Thyroid gland (tissue), 4 donors: ENCODE measurements around the gene ALG2. TPM values are rescaled to one million over a fixed set of nuclear protein-coding genes. Genes with fewer than 3 reads are reported as not detected.

Source experiments
- DNase-seq, 2 donors: peaks; one replicate each; pipeline ENCODE4 v3.0.0-alpha.2; 2019
- H3K27ac ChIP-seq, 3 donors: fragments of 200-600 bp; sonication (generic); 1 replicate in 2 of 3; 2 replicates in 1 of 3; pipeline ENCODE4 v1.5.1; 2016 to 2019; ENCODE audit warnings: mild to moderate bottlenecking in 1 of 3, moderate library complexity in 1 of 3
- H3K27me3 ChIP-seq: fragments of 200-600 bp; sonication (generic); one replicate; pipeline ENCODE4 v1.5.1; 2019
- H3K36me3 ChIP-seq, 2 donors: fragments of 200-600 bp; sonication (generic); one replicate each; pipeline ENCODE4 v1.5.1; 2016 to 2019
- H3K4me1 ChIP-seq, 2 donors: fragments of 200-600 bp; sonication (generic); one replicate each; pipeline ENCODE4 v1.5.1; 2017 to 2019
- H3K4me3 ChIP-seq, 3 donors: fragments of 200-600 bp; sonication (generic); replicated peaks in 1 of 3; 1 replicate in 2 of 3; 2 replicates in 1 of 3; pipeline ENCODE4 v1.5.1; 2016; ENCODE audit warnings: mild to moderate bottlenecking in 1 of 3
- H3K9me3 ChIP-seq: fragments of 200-600 bp; sonication (generic); one replicate; pipeline ENCODE4 v1.5.1; 2017
- POLR2A ChIP-seq, 2 donors: fragments of 450-650 bp; IDR thresholded peaks; one replicate each; pipeline ENCODE4 v1.6.1; 2017; ENCODE audit warnings: antibody characterized with exemption in 2 of 2, mild to moderate bottlenecking in 2 of 2, moderate library complexity in 1 of 2
- WGBS, 2 donors: methylation state at CpG; one replicate each; pipeline ENCODE4 v1.1.5; 2017; 5-methylcytosine and 5-hydroxymethylcytosine counted together
- intact Hi-C: fragments of 100-400 bp; cut with DNase I; formaldehyde crosslinking; loops from one replicate; pipeline ENCODE4 v1.15.1; 2023
- total RNA-seq, 4 donors: library from RNA; depleted of rRNA; stranded (reverse); fragments of >200 nt; gene quantifications; one replicate each; pipeline ENCODE4 v1.2.3, GENCODE V29; 2016
- TF ChIP-seq, protein P1 (sequence below), 6 experiments: fragments of 200-600 bp in 3 of 6; fragments of 450-650 bp in 3 of 6; sonication (generic) in 3 of 6; IDR thresholded peaks; one replicate each; pipeline ENCODE4 v1.5.1; 2016 to 2019; ENCODE audit warnings: antibody characterized with exemption in 6 of 6, mild to moderate bottlenecking in 2 of 6, inconsistent platforms in 1 of 6, moderate library complexity in 1 of 6

The ALG2 gene
- total RNA-seq, 4 donors from 2014 or later: 45.0 to 63.9 (median 58.2) TPM

- Histone ChIP-seq H3K27ac (peak overlapping the region in 2 of 3 donors; percentile 19 to 32), H3K4me3 (no peak overlapping the region), H3K27me3 (no peaks in the 10 kb centered on the region), H3K4me1 (peaks cover 0 to 12% of the 10 kb centered on the region in 2 donors), H3K9me3 (no peaks in the 10 kb centered on the region), H3K36me3 (no peaks in the 10 kb centered on the region)
- no peak for DNase-seq
- intact Hi-C loops: loop anchor here (10.0 kb wide), 1 partner anchor 739 kb away; no protein-coding TSS in a partner anchor
- WGBS, 2 donors: 72 to 76% methylated on average over 2 of the region's 2 CpGs
- TF ChIP-seq, protein P1, sequence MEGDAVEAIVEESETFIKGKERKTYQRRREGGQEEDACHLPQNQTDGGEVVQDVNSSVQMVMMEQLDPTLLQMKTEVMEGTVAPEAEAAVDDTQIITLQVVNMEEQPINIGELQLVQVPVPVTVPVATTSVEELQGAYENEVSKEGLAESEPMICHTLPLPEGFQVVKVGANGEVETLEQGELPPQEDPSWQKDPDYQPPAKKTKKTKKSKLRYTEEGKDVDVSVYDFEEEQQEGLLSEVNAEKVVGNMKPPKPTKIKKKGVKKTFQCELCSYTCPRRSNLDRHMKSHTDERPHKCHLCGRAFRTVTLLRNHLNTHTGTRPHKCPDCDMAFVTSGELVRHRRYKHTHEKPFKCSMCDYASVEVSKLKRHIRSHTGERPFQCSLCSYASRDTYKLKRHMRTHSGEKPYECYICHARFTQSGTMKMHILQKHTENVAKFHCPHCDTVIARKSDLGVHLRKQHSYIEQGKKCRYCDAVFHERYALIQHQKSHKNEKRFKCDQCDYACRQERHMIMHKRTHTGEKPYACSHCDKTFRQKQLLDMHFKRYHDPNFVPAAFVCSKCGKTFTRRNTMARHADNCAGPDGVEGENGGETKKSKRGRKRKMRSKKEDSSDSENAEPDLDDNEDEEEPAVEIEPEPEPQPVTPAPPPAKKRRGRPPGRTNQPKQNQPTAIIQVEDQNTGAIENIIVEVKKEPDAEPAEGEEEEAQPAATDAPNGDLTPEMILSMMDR (IDR thresholded peaks at IDR 0.05): no peak
- TF ChIP-seq POLR2A (IDR thresholded peaks at IDR 0.05): no peak
Observed at GRCh38 chr9:99265691-99266090, 43.9 kb upstream of the ALG2 start.

GRCh38 chr9:99264070-99264680 lies 42.4 kb upstream of the ALG2 start:
- 95% methylated on average over 3 of the region's 3 CpGs for WGBS, 2 donors
- intact Hi-C loops: loop anchor here (10.0 kb wide), 1 partner anchor 741 kb away; no protein-coding TSS in a partner anchor
- H3K9me3 ChIP-seq: no peaks in the 10 kb centered on the region
- H3K4me3 ChIP-seq: no peak overlapping the region
- peaks cover 5 to 24% of the 10 kb centered on the region in 2 donors for H3K4me1 ChIP-seq
- no peaks in the 10 kb centered on the region for H3K36me3 ChIP-seq
- H3K27ac ChIP-seq: no peak overlapping the region
- TF ChIP-seq POLR2A (IDR thresholded peaks at IDR 0.05): no peak
- TF ChIP-seq, protein P1 (IDR thresholded peaks at IDR 0.05): peak in 2 of 6 experiments; percentile 12 to 13
- DNase-seq: no peak
- H3K27me3 ChIP-seq: no peaks in the 10 kb centered on the region

- no peak for TF ChIP-seq POLR2A (IDR thresholded peaks at IDR 0.05)
- TF ChIP-seq, protein P1 (IDR thresholded peaks at IDR 0.05): no peak
- no peaks in the 10 kb centered on the region for H3K36me3 ChIP-seq
- H3K4me3 ChIP-seq: no peak overlapping the region
- peaks cover 5 to 29% of the 10 kb centered on the region in 2 donors for H3K4me1 ChIP-seq
- no peak overlapping the region for H3K27ac ChIP-seq
- no peak for DNase-seq
- no peaks in the 10 kb centered on the region for H3K9me3 ChIP-seq
- 86 to 87% methylated on average over 7 of the region's 7 CpGs for WGBS, 2 donors
- no peaks in the 10 kb centered on the region for H3K27me3 ChIP-seq
- intact Hi-C loops: loop anchor here (10.0 kb wide), 1 partner anchor 742 kb away; no protein-coding TSS in a partner anchor
Observed at GRCh38 chr9:99262949-99263418, 41.2 kb upstream of the ALG2 start.

DNA sequence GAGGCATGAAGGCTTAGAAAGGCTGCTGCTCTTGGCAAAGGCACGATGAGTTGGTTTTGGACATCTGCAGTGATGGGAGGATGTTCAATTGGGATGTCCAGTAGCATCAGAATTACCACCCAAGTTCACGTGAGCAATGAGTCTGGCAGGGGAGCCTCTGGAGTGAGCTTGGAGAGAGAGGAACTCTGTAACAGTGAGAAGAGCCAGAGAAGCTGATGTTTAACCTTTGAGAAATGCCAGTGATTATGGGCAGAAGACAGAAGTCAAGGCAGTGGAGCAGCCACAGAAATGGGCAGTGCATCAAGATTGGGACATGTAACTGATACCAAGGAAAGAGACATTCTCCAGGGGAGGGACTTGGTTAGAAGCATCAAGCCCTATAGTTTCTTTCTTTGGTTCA lies 40.2 kb upstream of the ALG2 start:
- no peak for DNase-seq
- 92 to 93% methylated on average over 2 of the region's 2 CpGs for WGBS, 2 donors
- no peaks in the 10 kb centered on the region for H3K36me3 ChIP-seq
- H3K4me3 ChIP-seq: no peak overlapping the region
- no peaks in the 10 kb centered on the region for H3K27me3 ChIP-seq
- intact Hi-C loops: loop anchor here (10.0 kb wide), 1 partner anchor 743 kb away; no protein-coding TSS in a partner anchor
- no peaks in the 10 kb centered on the region for H3K9me3 ChIP-seq
- no peak for TF ChIP-seq POLR2A (IDR thresholded peaks at IDR 0.05)
- TF ChIP-seq, protein P1 (IDR thresholded peaks at IDR 0.05): no peak
- no peak overlapping the region for H3K27ac ChIP-seq
- peaks cover 5 to 29% of the 10 kb centered on the region in 2 donors for H3K4me1 ChIP-seq

GRCh38 chr9:99259231-99259918 lies 37.6 kb upstream of the ALG2 start:
- intact Hi-C loops: no loop called here
- Histone ChIP-seq H3K4me3 (peak overlapping the region in 2 of 3 donors; percentile 13 to 26), H3K27ac (peak overlapping the region; percentile 84 to 91 (median 89)), H3K27me3 (no peaks in the 10 kb centered on the region), H3K9me3 (no peaks in the 10 kb centered on the region), H3K4me1 (peaks cover 5 to 17% of the 10 kb centered on the region in 2 donors), H3K36me3 (no peaks in the 10 kb centered on the region)
- peak; percentile 98 to 99 for DNase-seq
- 8 to 16% methylated on average over 13 to 18 of the region's 27 CpGs for WGBS, 2 donors
- TF ChIP-seq, protein P1 (IDR thresholded peaks at IDR 0.05): no peak
- peak in 1 of 2 donors; percentile 85 for TF ChIP-seq POLR2A (IDR thresholded peaks at IDR 0.05)
